ENCODE data around the gene CNTNAP2. TPM values are rescaled to one million over a fixed set of nuclear protein-coding genes. Genes with fewer than 3 reads are reported as not detected.

CNTNAP2 gene
- total RNA-seq, 2 experiments from 2014 or later, result not detected

- Mint-ChIP-seq H3K4me3 (no peak overlapping the region), H3K4me1 (ENCODE audit: low read depth) (no peaks in the 10 kb centered on the region), H3K9me3 (peaks cover 7% of the 10 kb centered on the region), H3K27me3 (no peaks in the 10 kb centered on the region), H3K27ac (no peak overlapping the region), H3K36me3 (ENCODE audit: low read depth) (no peaks in the 10 kb centered on the region)
- TF ChIP-seq CTCF (IDR thresholded peaks at IDR 0.05), result no peak
- ATAC-seq (ENCODE audit: poor library complexity), result no peak
- DNase-seq, result no peak
- ChIA-PET POLR2A (no interaction called here), CTCF (no interaction called here)
- no peak overlapping the region for H3K27ac ChIP-seq (ENCODE audit: low read depth in 1 of 2, low read length in 2 of 2)
- H3K27me3 ChIP-seq (ENCODE audit: control insufficient read depth in 1 of 2, insufficient read depth in 2 of 2, low read length in 2 of 2), result no peaks in the 10 kb centered on the region
- H3K4me1 ChIP-seq (ENCODE audit: insufficient read depth, low read length), result no peaks in the 10 kb centered on the region
- H3K4me3 ChIP-seq (ENCODE audit: low read length), result no peak overlapping the region
- intact Hi-C loops (cut with DNase I, micrococcal nuclease), result no loop called here
- H3K9me3 ChIP-seq (ENCODE audit: control insufficient read depth in 1 of 2, insufficient read depth in 1 of 2, low read length in 2 of 2), result peaks cover 0 to 10% of the 10 kb centered on the region in 2 experiments
- H3K36me3 ChIP-seq (ENCODE audit: insufficient read depth, low read length), result no peaks in the 10 kb centered on the region
Observed at GRCh38 chr7:147193476-147193875, 1076.9 kb downstream of the CNTNAP2 start.

GRCh38 chr7:147196481-147196880, 1079.9 kb downstream of the CNTNAP2 start:
- TF ChIP-seq CTCF (IDR thresholded peaks at IDR 0.05), result no peak
- DNase-seq (no peak), ATAC-seq (ENCODE audit: poor library complexity) (no peak)
- Histone ChIP-seq H3K27ac (ENCODE audit: low read depth in 1 of 2, low read length in 2 of 2) (no peak overlapping the region), H3K36me3 (ENCODE audit: insufficient read depth, low read length) (no peaks in the 10 kb centered on the region), H3K27me3 (ENCODE audit: control insufficient read depth in 1 of 2, insufficient read depth in 2 of 2, low read length in 2 of 2) (no peaks in the 10 kb centered on the region), H3K4me1 (ENCODE audit: insufficient read depth, low read length) (no peaks in the 10 kb centered on the region), H3K9me3 (ENCODE audit: control insufficient read depth in 1 of 2, insufficient read depth in 1 of 2, low read length in 2 of 2) (peaks cover 0 to 11% of the 10 kb centered on the region in 2 experiments), H3K4me3 (ENCODE audit: low read length) (no peak overlapping the region)
- intact Hi-C loops (cut with DNase I, micrococcal nuclease), result no loop called here
- H3K4me1 Mint-ChIP-seq (ENCODE audit: low read depth), result no peaks in the 10 kb centered on the region
- POLR2A ChIA-PET, result interaction anchor here (0.8 kb wide), 1 partner anchor 9 kb away, joined by 4 read pairs; no protein-coding TSS in a partner anchor
- H3K36me3 Mint-ChIP-seq (ENCODE audit: low read depth), result no peaks in the 10 kb centered on the region
- peaks cover 9% of the 10 kb centered on the region for H3K9me3 Mint-ChIP-seq
- no peak overlapping the region for H3K27ac Mint-ChIP-seq
- CTCF ChIA-PET, result no interaction called here
- H3K4me3 Mint-ChIP-seq, result no peak overlapping the region
- H3K27me3 Mint-ChIP-seq, result no peaks in the 10 kb centered on the region

GRCh38 chr7:147197006-147197405, 1080.4 kb downstream of the CNTNAP2 start:
- DNase-seq (no peak), ATAC-seq (ENCODE audit: poor library complexity) (no peak)
- no peaks in the 10 kb centered on the region for H3K36me3 Mint-ChIP-seq (ENCODE audit: low read depth)
- no peaks in the 10 kb centered on the region for H3K4me1 Mint-ChIP-seq (ENCODE audit: low read depth)
- H3K4me3 ChIP-seq (ENCODE audit: low read length), result no peak overlapping the region
- intact Hi-C loops (cut with DNase I, micrococcal nuclease), result no loop called here
- H3K9me3 ChIP-seq (ENCODE audit: control insufficient read depth in 1 of 2, insufficient read depth in 1 of 2, low read length in 2 of 2), result peaks cover 0 to 11% of the 10 kb centered on the region in 2 experiments
- CTCF ChIA-PET, result no interaction called here
- H3K27me3 Mint-ChIP-seq, result no peaks in the 10 kb centered on the region
- H3K27ac Mint-ChIP-seq, result no peak overlapping the region
- no peaks in the 10 kb centered on the region for H3K27me3 ChIP-seq (ENCODE audit: control insufficient read depth in 1 of 2, insufficient read depth in 2 of 2, low read length in 2 of 2)
- H3K4me1 ChIP-seq (ENCODE audit: insufficient read depth, low read length), result no peaks in the 10 kb centered on the region
- H3K4me3 Mint-ChIP-seq, result no peak overlapping the region
- H3K9me3 Mint-ChIP-seq, result peaks cover 9% of the 10 kb centered on the region
- TF ChIP-seq CTCF (IDR thresholded peaks at IDR 0.05), result no peak
- no peaks in the 10 kb centered on the region for H3K36me3 ChIP-seq (ENCODE audit: insufficient read depth, low read length)
- no peak overlapping the region for H3K27ac ChIP-seq (ENCODE audit: low read depth in 1 of 2, low read length in 2 of 2)
- POLR2A ChIA-PET, result no interaction called here

Measured in CD4-positive, alpha-beta T cell (primary cell).